HG02884 (cell line): Measurements from ENCODE around the gene EFNB3.

ENCODE experiments used
- ATAC-seq: cut with Tn5 transposase; IDR thresholded peaks from one replicate; pipeline ENCODE4 v1.9.1; 2021; ENCODE audit warnings: mild to moderate bottlenecking, moderate library complexity; ENCODE audit not compliant: unreplicated experiment

The EFNB3 gene

DNA sequence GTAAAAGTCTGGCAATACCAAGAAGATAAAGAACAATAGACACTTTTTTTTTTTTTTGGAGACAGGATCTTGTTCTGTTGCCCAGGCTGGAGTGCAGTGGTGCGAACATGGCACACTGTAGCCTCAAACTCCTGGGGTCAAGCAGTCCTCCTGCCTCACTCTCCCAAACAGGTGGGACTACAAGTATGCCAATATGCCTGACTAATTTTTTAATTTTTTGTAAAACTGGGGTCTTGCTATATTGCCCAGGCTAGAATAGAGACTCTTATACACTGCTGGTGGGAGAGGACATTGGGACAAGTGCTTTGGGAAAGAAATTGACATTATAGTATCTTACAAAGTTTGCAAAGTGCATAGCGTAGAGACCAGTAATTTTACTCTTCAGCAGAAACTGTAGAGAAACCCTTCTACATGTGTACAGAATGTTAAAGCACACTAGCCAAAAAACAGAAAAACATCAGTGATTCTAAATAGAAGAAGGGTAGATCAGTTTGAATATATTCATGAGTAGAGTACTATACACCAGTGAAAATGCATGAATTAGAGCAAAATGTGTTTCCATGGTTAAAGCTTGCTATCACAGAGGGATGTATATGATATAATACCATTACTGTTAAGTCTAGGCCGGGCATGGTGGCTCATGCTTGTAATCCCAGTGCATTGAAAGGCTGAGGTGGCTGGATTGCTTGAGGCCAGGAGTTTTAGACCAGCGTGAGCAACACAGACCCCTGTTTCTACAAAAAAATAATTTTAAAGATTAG, 7.0 kb upstream of the EFNB3 start:
- ATAC-seq, result no peak

DNA sequence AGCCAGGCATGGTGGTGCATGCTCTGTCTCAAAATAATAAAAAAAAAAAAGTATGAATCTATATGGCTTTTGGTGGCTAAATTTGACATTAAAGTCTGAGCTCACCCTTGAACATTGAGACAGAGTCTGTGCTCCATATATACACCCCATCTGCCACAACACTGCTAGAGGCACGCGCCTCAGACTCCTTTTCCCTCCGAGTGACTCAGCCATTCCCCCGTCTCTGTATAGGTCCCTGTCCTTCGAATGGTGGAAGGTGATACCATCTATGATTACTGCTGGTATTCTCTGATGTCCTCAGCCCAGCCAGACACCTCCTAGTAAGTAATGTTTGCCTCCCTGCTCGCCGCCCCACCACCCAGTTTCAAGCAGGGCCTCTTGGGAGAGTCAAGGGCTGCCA, 4.5 kb upstream of the EFNB3 start:
- ATAC-seq, result no peak

DNA sequence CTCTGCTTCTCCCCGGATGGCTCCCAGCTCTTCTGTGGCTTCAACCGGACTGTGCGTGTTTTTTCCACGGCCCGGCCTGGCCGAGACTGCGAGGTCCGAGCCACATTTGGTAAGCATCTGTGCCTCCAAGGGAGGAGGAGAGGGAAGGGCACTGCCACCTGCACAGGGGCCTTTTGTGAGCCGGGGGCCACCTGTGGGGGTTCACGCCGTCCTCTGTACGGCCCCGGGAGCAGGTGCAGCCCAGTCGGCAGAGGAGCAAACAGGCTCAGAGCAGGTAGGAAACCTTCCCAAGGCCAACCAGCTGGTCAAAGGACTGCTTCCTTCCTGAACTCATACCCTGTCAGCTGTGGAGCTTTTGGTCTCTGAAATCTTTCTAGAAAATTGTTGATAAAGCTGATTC, 3.3 kb upstream of the EFNB3 start:
- ATAC-seq, result no peak

DNA sequence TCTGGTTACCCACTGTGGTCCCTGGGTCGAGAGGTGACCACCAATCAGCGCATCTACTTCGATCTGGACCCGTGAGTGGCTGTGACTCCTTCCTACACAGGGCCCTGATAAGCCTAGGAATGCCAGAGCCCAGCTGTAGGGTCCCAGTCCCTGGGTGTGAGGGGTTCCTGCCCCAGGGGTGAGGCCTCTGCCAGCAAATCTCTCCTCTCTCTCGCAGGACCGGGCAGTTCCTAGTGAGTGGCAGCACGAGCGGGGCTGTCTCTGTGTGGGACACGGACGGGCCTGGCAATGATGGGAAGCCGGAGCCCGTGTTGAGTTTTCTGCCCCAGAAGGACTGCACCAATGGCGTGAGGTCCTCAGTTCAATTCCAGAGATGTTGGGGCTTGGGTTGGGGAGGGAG, 2.2 kb upstream of the EFNB3 start:
- no peak for ATAC-seq

DNA sequence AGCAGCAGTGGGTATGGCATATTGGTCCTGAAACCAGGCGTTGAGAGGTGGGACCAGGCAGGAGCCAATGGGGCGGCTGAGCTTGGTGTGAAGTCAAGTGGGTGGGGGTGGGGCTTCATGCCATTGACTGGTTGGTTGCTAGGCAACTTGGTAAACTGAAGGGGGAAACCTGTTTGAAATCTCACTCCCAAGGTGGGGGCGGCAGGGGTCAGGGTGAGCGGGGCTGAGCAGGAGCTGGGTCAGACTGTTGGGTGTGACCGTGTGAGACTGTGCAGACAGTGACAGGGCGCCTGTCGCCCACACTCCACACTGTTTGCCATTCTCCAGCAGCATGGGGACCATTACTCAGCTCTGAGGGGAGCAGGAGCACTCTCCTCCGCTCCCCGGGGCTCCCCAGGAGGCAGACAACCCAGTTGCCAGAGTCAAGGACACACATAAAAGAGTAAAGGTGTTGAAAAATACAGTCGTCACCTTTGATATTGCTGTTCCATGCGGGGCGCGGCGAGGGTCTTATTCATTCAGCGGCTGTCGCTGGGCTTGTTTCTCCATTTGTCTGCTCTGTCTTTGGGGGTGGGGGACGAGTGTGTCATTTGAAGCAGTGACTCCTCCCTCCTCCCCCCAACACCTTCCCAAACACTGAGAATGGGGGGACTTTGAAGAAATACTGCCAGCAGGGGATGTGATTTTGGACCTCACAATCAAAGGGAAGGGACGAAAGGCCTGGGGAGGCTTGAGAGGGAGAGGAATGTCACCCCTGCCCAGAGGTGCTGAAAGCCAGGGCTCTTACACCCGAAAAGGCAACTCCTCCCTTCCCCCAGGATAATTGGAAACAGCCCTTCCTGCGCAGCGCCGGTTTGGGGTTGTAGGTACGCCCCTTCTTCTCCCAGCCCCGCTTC, 1.2 kb upstream of the EFNB3 start:
- no peak for ATAC-seq

DNA sequence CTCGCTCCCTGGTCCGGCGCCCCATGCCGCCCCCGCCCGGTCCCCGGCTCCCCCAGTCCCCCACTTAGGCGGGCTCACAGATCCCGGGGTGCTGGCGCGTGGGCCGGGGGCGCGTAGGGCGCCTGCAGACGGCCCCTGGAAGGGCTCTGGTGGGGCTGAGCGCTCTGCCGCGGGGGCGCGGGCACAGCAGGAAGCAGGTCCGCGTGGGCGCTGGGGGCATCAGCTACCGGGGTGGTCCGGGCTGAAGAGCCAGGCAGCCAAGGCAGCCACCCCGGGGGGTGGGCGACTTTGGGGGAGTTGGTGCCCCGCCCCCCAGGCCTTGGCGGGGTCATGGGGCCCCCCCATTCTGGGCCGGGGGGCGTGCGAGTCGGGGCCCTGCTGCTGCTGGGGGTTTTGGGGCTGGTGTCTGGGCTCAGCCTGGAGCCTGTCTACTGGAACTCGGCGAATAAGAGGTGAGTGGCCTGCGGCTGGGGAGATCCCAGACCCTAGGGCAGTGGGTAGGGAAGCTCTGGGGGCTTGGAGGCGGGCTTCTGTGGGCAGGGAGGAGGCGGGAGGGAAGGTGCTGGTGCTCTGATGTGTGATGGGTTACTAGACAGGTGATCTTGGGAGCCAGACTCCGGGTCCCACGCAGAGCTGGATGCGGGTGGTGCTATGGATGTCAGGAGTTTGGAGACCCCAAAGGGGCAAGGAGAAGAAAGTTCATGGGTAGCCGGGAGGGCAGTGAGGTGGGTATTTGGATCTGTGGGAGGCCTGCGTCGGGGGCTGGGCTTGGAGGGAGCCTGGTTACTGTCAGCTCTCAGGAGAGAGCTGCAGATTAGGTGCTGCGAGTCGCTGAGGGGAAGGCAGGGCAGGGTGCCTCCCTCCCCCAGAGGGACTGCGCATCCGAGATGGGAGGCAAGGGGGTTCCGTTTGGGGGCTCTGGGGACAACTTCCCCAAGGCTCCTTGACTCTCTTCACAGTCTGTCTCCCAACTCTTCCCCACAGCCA, 560 bp downstream of the EFNB3 start:
- no peak for ATAC-seq

DNA sequence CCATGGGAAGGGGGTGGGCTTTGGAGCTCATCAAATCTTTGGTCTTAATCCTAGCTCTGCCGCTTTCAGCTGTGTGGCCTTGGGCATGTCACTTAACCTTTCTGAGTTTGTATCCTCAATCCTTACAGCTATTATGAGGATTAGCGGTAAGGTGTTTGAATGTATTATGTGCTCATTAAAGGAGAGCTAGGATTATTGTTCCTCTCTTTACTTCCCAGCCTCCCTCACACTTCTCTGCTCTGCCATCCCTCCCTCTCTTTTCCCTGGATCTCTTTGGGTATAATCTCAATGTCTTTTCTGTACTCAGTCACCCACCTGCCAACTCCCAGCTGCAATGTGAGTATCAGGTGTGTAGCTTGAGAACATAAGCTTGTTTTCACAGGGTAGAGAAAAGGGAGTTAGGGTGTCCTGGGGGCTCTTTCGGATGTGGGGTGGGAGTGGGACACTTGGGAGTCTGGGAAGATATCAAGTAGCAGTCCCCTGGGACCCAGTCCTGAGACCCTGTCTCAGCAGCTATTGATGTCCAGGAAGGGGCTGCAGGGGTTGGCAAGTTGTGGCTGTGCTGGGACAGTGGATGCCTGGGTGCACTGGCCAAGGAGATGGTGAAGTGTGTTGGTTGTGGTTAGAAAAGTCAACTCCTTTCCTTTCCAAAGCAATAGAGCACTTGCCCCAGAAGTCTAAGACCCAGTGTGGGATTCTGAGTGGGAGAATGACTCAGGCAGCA, 1.8 kb downstream of the EFNB3 start:
- no peak for ATAC-seq

DNA sequence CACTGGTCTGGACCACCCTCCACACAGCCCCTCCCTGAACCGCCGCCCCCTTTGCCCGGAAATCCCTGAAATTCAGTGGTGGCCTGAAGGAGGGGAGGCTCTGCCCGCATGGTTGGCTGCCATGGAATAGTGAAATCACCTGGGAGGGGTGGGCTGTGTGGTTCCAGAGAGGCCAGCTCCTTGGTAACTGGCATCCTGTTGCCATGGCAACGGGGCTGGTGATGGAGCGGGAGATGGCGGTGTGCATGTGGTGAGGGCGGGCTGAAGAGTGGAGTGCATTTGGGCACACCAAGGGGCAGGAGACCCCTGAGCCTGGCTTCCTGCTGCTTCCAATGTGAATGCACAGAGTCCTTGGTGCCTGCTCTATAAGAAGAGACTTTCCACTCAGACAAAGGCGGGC, 2.4 kb downstream of the EFNB3 start:
- no peak for ATAC-seq

DNA sequence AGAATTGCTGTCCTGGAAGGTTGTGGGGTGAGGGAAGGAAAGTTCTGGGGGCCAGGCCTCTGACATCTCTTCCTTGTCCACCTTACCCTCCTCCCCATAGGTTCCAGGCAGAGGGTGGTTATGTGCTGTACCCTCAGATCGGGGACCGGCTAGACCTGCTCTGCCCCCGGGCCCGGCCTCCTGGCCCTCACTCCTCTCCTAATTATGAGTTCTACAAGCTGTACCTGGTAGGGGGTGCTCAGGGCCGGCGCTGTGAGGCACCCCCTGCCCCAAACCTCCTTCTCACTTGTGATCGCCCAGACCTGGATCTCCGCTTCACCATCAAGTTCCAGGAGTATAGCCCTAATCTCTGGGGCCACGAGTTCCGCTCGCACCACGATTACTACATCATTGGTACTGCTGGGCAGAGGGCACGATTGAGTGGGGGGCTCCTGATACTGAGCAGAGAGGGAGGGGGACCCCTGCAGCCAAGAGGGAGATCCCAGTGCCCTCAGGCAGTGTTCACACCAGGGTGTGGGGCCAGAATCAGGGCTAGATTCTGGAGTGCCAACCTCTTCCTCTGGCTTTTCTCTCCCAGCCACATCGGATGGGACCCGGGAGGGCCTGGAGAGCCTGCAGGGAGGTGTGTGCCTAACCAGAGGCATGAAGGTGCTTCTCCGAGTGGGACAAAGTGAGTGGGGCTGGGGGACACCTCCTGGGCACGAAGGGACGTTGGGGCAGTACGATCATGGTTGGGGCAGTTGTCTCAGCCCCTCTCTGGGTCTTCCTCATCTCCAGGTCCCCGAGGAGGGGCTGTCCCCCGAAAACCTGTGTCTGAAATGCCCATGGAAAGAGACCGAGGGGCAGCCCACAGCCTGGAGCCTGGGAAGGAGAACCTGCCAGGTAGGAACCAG, 3.1 kb downstream of the EFNB3 start:
- ATAC-seq, result no peak

DNA sequence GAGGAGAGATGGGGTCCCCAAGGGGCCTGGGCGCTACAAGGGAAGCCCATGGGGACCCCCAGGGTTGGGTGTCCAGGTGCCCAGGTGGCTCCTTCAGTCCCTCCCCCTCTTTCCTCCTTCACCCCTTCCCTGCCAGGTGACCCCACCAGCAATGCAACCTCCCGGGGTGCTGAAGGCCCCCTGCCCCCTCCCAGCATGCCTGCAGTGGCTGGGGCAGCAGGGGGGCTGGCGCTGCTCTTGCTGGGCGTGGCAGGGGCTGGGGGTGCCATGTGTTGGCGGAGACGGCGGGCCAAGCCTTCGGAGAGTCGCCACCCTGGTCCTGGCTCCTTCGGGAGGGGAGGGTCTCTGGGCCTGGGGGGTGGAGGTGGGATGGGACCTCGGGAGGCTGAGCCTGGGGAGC, 4.0 kb downstream of the EFNB3 start:
- no peak for ATAC-seq

DNA sequence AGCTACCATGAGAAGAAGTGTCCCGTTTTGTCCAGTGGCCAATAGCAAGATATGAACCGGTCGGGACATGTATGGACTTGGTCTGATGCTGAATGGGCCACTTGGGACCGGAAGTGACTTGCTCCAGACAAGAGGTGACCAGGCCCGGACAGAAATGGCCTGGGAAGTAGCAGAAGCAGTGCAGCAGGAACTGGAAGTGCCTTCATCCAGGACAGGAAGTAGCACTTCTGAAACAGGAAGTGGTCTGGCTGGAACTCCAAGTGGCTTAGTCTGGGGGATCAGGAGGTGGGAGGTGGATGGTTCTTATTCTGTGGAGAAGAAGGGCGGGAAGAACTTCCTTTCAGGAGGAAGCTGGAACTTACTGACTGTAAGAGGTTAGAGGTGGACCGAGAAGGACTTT, 5.3 kb downstream of the EFNB3 start:
- ATAC-seq, result no peak

DNA sequence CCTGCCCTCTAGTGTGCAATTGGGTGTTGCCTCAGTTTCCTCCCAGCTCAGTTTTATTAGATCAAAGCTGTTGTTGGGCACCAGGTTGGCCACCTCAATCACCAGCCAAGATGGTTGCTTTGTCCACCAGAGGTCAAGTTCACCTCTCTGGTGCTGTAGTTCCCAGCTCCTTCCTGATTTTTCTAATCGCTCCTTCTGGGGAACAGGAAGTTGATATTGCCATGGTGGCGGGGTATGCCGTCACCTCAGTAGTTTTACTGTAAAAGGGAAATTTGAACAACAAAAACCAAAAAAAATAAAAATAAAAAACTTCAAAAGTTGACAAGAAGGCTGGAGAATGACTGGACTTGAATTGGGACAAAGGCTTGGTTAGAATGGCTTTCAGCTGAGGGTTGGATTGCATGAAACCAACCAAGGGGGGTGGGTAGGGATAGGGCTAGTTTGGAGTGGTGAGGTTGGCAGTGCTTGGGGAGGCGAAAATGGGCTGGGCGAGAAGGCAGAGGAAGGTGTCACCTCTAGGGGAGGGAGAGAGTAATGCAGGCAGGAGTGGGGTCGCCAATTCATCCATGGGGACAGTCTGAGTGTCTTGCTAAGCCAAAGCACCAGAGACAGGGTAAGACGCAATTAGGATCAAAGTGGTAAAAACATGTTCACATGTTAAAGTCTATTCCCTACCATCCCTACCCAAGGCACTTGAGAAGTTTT, 6.2 kb downstream of the EFNB3 start:
- no peak for ATAC-seq

DNA sequence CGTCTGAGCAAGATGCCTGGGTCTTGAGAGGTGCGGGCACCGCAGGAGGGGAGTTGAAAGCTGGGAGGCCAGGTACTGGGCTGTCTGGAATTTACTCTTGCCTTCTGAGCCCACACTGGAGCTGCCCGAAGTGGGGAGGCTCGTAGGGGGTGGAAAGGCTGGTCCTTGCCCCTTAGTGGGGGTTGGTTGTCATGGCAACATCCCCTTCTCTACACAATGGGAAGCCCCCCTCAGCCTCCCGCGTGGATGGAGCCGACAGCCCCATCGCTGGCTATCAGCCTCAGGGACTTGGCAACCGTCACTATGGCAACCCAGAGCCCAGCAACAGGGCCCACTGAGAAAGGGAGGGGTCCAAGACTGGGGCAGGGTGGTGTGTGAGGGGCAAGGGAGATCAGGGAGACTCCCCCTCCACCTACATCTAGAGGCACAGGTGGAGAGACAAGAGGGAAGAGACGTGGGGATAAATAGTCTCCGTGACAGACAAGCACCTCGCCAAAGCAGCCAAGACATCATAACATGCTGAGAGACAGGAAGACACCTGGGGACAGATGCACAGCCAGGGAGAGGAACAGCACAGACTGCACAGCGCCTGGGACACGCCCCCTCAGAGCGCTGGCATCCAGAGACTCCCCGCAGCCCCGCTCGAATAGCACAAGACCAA, 7.2 kb downstream of the EFNB3 start:
- ATAC-seq, result no peak

DNA sequence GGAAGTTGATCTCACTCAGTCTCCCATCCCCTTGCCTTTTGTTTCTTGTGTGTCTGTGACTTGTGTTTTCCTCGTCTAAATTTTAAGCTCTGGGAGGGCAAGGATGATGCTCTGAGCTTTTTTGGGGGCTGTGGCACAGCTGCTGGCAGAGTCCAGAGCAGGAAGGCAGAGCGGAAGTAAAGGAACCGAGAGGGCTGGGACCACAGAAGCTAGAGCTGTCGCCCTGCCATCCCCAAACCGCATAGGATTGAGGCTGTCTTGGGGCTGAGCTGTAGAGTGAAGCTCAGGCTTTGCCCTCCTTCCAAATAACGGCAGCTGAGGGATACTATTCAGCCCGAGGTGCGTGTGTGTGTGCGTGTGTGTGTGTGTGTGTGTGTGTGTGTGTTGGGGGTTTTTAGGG, 8.8 kb downstream of the EFNB3 start:
- ATAC-seq, result no peak

DNA sequence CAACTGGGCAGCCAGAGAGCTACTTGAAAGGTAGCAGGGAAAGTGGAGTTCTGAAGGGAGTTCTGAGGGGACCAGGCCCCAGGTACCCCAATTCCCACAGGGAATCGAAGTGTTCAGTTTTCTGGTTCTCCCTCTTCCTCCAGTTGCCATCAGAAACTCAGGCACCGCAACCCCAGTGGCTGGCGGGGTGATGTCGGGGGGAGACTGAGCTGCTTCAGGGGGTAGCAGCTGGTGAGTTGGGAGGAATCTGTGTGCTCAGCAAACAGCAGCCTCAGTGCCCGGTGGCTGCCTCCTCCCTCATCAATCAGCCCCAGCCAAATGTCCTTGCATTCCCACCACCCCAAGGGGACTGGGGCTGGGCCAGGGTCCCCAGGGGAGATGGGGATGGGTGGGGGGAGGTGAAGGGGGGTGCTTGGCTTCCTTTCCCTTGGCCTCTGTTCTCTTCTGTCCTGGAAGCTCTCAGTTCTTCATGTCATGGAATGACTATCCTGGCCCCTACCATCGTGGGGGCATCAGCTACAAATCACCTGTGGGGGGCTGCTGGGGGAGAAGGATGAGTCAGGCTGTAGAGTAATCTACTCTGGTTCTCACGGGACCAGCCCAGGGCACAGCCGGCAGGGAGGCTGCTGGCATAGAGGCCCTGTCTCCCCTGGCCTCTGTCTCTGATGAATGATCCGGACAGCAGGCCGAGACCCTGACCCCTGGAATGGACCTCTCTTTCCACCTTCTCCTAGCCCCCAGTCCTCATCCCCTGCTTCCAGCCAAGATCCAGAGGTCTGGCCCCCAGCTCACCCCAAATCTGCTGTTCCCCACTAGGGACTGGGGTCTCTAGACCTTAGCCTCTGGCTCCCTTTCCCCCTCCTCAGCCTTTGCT, 10.0 kb downstream of the EFNB3 start:
- no peak for ATAC-seq

DNA sequence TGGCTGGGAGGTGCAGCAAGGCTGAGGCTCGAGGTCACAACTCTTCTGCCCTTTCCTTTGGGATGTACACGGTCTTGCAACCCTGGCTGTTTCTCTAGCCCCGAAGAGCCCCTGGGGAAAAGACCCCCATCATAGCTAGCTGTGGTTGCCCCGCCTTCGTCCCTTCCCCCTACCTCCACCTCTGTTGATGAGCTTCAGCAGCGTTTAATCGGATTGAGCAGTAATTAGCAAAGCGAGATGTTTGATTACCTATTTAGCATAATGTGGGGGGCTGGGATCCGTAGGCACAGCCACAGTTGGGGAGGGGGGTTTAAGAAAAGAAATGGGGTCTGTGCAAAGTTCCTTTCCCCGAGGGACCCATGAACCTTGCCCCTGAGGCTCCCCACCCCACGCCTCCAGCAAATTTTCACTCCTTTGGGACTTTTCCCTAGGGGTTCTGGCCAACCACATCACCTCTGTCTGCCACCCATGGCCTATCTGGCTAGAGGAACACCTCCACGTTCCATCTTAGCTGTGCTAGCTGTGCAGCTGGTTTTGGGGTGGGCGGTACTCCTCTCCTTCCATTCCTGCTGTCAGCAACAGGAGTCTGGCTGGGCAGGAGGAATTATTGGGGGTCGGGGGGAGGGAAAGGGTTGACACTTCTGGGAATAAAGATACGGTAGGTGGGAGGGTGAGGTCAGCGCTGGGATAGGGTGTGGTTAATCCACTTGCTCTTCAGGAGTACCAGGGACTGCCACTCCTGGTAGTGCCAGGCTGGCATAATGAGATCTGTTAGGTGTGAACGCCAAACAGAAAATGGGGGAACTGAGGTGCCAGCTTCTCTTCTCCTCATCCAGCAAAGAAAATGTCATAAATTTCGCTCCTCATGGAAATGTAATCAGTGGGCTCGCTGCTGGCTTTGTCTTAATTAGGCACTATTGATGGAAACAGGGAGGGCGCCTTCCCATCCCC, 11.2 kb downstream of the EFNB3 start:
- no peak for ATAC-seq
